Hematopoietic multipotent progenitor cell treated with erythropoietin and hydrocortisone succinate and interleukin-3 and kit ligand, for 17 days (in vitro differentiated cells): ENCODE data around the gene NANOS3.

ENCODE experiments used
- DNase-seq: peaks from one replicate; pipeline ENCODE4 v3.0.0-alpha.2; 2015; ENCODE audit warnings: low spot score

NANOS3 gene

GRCh38 chr19:13885826-13886365 lies 9.0 kb downstream of the NANOS3 start:
- no peak for DNase-seq

- DNase-seq, result peak; percentile 40
Observed at GRCh38 chr19:13887018-13887436, 10.1 kb downstream of the NANOS3 start.

GRCh38 chr19:13887517-13887916 lies 10.6 kb downstream of the NANOS3 start:
- no peak for DNase-seq

GRCh38 chr19:13888281-13888680 lies 11.3 kb downstream of the NANOS3 start:
- no peak for DNase-seq

- DNase-seq, result no peak
Observed at GRCh38 chr19:13890136-13890535, 13.2 kb downstream of the NANOS3 start.

- DNase-seq, result no peak
Observed at GRCh38 chr19:13892870-13893269, 15.9 kb downstream of the NANOS3 start.

GRCh38 chr19:13894552-13894951 lies 17.6 kb downstream of the NANOS3 start:
- no peak for DNase-seq

- DNase-seq, result no peak
Observed at GRCh38 chr19:13896227-13896626, 19.3 kb downstream of the NANOS3 start.

- no peak for DNase-seq
Observed at GRCh38 chr19:13899393-13899792, 22.5 kb downstream of the NANOS3 start.

GRCh38 chr19:13899912-13900584 lies 23.1 kb downstream of the NANOS3 start:
- DNase-seq, result no peak

- DNase-seq, result peak; percentile 31
Observed at GRCh38 chr19:13902993-13903555, 26.1 kb downstream of the NANOS3 start.

GRCh38 chr19:13905634-13906520 lies 28.9 kb downstream of the NANOS3 start, which contains the start of the genes BRME1 and CC2D1A:
BRME1 (minus strand) TSS chr19:13906117; CDS start chr19:13904892, 1,225 bp downstream.
CC2D1A (plus strand) TSS chr19:13906201; CDS start chr19:13906442, 241 bp downstream.
- DNase-seq, result peak; percentile 89

- peak; percentile 36 for DNase-seq
Observed at GRCh38 chr19:13906521-13906904, 29.6 kb downstream of the NANOS3 start.

- DNase-seq, result no peak
Observed at GRCh38 chr19:13906910-13907309, 30.0 kb downstream of the NANOS3 start.

- DNase-seq, result no peak
Observed at GRCh38 chr19:13908674-13909073, 31.7 kb downstream of the NANOS3 start.

- no peak for DNase-seq
Observed at GRCh38 chr19:13909430-13909829, 32.5 kb downstream of the NANOS3 start.

GRCh38 chr19:13913352-13913751 lies 36.4 kb downstream of the NANOS3 start:
- DNase-seq, result no peak

- DNase-seq, result no peak
Observed at GRCh38 chr19:13914777-13915176, 37.8 kb downstream of the NANOS3 start.

GRCh38 chr19:13917888-13918406 lies 41.0 kb downstream of the NANOS3 start:
- DNase-seq, result no peak

GRCh38 chr19:13918726-13919411 lies 41.9 kb downstream of the NANOS3 start:
- DNase-seq, result no peak

GRCh38 chr19:13920524-13920923 lies 43.6 kb downstream of the NANOS3 start:
- no peak for DNase-seq
